ENCODE results near the gene DIS3L2.

The DIS3L2 gene

DNA sequence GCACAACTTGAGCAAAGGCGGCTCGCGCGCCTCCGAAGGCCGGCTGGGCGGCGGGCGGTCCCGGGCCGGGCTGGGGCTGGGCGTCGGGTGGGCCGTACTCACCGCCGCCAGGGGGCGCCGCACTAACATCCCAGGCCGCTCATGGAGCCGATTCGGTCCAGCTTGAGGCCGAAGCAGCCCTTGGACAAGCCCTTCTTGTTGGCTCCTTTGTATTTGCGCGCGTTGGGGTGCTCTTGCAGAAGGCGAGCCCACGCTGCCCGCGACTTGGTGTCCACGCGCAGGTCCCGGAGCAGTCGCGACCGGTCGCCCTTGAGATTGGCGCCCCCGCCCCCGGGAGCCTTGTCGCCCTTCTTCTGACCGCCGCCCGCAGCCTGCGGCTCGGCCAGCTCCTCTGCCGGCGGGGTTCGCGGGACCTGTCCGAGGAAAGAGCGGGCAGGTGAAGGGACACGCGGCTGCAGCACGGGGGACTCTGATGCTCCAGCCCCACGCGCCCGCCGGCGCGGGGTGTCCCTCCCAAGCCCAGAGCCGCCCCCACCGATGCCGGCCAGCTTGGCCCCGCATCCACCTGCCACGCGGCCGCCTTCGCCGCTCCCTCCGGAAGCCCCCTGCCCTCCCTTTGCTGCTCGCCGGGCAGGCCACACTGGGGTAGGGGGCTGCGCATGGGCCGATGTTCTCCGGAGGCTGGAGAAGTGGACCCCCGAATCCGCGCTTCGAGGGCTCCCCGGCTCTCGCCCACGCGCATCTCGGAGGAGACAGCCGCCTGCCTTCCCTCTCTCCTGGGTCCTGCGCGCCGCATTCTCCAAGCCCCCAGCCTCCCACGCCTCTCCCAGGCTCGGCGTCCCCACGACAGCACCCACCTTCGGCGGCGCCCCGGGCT, 36.0 kb upstream of the DIS3L2 start:
- ChIA-PET POLR2A (no interaction called here), CTCF (interaction anchor here (0.8 to 7.5 kb wide), 21 partner anchors 9 to 442 kb away, joined by 3 to 66 read pairs (median 4); no protein-coding TSS in a partner anchor)
- TF ChIP-seq CTCF (IDR thresholded peaks at IDR 0.05; ENCODE audit: control extremely low read depth, extremely low read depth, low read depth, missing control alignments), result peak; percentile 70
- DNase-seq (ENCODE audit: extremely low spot score), result peak; percentile 88

DNA sequence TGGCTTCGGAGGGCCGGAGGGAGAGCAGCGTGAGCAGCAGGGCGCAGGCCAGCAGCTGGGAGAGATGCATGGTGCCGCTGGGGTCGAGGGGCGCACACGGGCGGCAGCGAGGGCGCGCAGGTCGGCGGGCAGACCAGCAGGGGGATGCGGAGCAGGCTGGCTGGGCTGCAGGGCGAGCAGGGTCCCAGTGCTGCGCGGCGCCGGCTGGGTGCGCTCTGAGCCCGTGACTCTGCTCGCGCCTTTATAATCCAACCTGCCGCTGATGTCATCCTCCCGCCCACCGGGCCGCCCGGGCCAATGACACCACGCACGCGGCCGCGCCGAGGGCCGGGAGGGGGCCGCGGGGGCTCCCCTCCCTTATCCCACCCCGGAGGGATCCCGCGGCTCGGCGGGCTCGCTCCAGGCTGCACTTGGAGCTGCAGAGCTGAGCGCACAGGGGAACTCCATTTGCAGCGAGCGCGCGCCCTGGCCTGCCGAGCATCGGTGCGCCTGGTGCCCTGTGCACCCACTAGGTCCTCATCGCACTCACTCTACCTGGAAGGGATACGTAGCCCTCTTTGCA, 35.3 kb upstream of the DIS3L2 start, which contains the start of gene NPPC:
Gene NPPC (minus strand): TSS at position 217 of the 562 bp plus-strand sequence. CDS start 147 bp downstream, at position 70.
- DNase-seq (ENCODE audit: extremely low spot score), result peak; percentile 79
- ChIA-PET CTCF (interaction anchor here (1.0 to 7.5 kb wide), 12 partner anchors 9 to 405 kb away, joined by 3 to 66 read pairs (median 6); no protein-coding TSS in a partner anchor), POLR2A (no interaction called here)
- peak; percentile 65 for TF ChIP-seq CTCF (IDR thresholded peaks at IDR 0.05; ENCODE audit: control extremely low read depth, extremely low read depth, low read depth, missing control alignments)

GRCh38 chr2:231926761-231927565, 34.5 kb upstream of the DIS3L2 start:
- ChIA-PET CTCF (interaction anchor here (1.0 to 7.2 kb wide), 6 partner anchors 8 to 398 kb away, joined by 4 to 66 read pairs (median 5); no protein-coding TSS in a partner anchor), POLR2A (no interaction called here)
- peak; percentile 44 for DNase-seq (ENCODE audit: extremely low spot score)
- peak; percentile 17 for TF ChIP-seq CTCF (IDR thresholded peaks at IDR 0.05; ENCODE audit: control extremely low read depth, extremely low read depth, low read depth, missing control alignments)

GRCh38 chr2:231927566-231927890, 34.0 kb upstream of the DIS3L2 start:
- peak; percentile 15 for DNase-seq (ENCODE audit: extremely low spot score)
- TF ChIP-seq CTCF (IDR thresholded peaks at IDR 0.05; ENCODE audit: control extremely low read depth, extremely low read depth, low read depth, missing control alignments), result no peak
- CTCF ChIA-PET, result interaction anchor here (1.0 to 7.2 kb wide), 4 partner anchors 14 to 398 kb away, joined by 4 to 66 read pairs (median 4); no protein-coding TSS in a partner anchor
- POLR2A ChIA-PET, result no interaction called here

- ChIA-PET CTCF (interaction anchor here (1.0 to 3.5 kb wide), 4 partner anchors 13 to 513 kb away, joined by 3 to 14 read pairs (median 8); no protein-coding TSS in a partner anchor), POLR2A (no interaction called here)
- DNase-seq (ENCODE audit: extremely low spot score), result peak; percentile 13
- no peak for TF ChIP-seq CTCF (IDR thresholded peaks at IDR 0.05; ENCODE audit: control extremely low read depth, extremely low read depth, low read depth, missing control alignments)
Observed at GRCh38 chr2:231928481-231928880, 33.0 kb upstream of the DIS3L2 start.
